ENCODE results near the gene CTBP2.

CTBP2 gene

GRCh38 chr10:125014836-125015355 lies 145.5 kb downstream of the CTBP2 start:
- in situ Hi-C loops (cut with HindIII; ENCODE audit: low sequenced_read_pairs) = no loop called here

GRCh38 chr10:125014086-125014830 lies 146.1 kb downstream of the CTBP2 start:
- in situ Hi-C loops (cut with HindIII; ENCODE audit: low sequenced_read_pairs) = no loop called here
- no peak for DNase-seq (ENCODE audit: low read depth)
- no peak overlapping the region for H3K4me3 ChIP-seq (ENCODE audit: low read depth, low read length)
- TF ChIP-seq CTCF (IDR thresholded peaks at IDR 0.05; ENCODE audit: low read depth, low read length, missing control alignments) = no peak

More at GRCh38 chr10:125014836-125015355, 145.5 kb downstream of the CTBP2 start:
- H3K4me3 ChIP-seq (ENCODE audit: low read depth, low read length) = no peak overlapping the region
- DNase-seq (ENCODE audit: low read depth) = no peak
- TF ChIP-seq CTCF (IDR thresholded peaks at IDR 0.05; ENCODE audit: low read depth, low read length, missing control alignments) = no peak

GRCh38 chr10:125013529-125013872 lies 146.9 kb downstream of the CTBP2 start:
- no peak for TF ChIP-seq CTCF (IDR thresholded peaks at IDR 0.05; ENCODE audit: low read depth, low read length, missing control alignments)
- DNase-seq (ENCODE audit: low read depth) = no peak
- in situ Hi-C loops (cut with HindIII; ENCODE audit: low sequenced_read_pairs) = no loop called here
- no peak overlapping the region for H3K4me3 ChIP-seq (ENCODE audit: low read depth, low read length)

- in situ Hi-C loops (cut with HindIII; ENCODE audit: low sequenced_read_pairs) = no loop called here
- H3K4me3 ChIP-seq (ENCODE audit: low read depth, low read length) = no peak overlapping the region
- no peak for DNase-seq (ENCODE audit: low read depth)
- no peak for TF ChIP-seq CTCF (IDR thresholded peaks at IDR 0.05; ENCODE audit: low read depth, low read length, missing control alignments)
Observed at GRCh38 chr10:125012851-125013528, 147.4 kb downstream of the CTBP2 start.

- TF ChIP-seq CTCF (IDR thresholded peaks at IDR 0.05; ENCODE audit: low read depth, low read length, missing control alignments) = no peak
- in situ Hi-C loops (cut with HindIII; ENCODE audit: low sequenced_read_pairs) = no loop called here
- H3K4me3 ChIP-seq (ENCODE audit: low read depth, low read length) = no peak overlapping the region
- no peak for DNase-seq (ENCODE audit: low read depth)
Observed at GRCh38 chr10:125011926-125012705, 148.2 kb downstream of the CTBP2 start.

- no peak overlapping the region for H3K4me3 ChIP-seq (ENCODE audit: low read depth, low read length)
- no peak for DNase-seq (ENCODE audit: low read depth)
- in situ Hi-C loops (cut with HindIII; ENCODE audit: low sequenced_read_pairs) = no loop called here
- no peak for TF ChIP-seq CTCF (IDR thresholded peaks at IDR 0.05; ENCODE audit: low read depth, low read length, missing control alignments)
Observed at GRCh38 chr10:125011171-125011925, 149.0 kb downstream of the CTBP2 start.
